Measurements from ENCODE around the gene TPST1.
"Not testable (repeated sequence)": the region's sequence is repeated elsewhere in the genome, so short reads cannot be mapped to it uniquely, and the experiment has no call there.

Gene TPST1

DNA sequence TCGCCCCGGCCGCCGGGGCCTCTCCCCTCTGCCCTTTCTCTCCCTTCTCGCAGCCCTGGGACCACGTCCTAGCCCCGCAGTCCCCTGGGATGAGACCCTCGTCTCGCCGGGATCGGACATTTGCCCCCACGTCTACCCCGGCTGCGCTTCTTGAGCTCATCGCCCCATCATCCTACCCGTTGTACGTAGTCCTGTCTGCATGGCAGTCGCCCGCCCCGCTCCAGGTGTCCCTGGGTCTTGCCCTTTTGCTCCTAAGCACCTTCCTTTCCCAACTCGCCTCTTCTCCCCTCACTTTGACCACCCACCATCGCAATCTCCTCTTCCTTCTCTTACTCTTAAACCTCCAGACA lies 582 bp downstream of the TPST1 start:
- Mint-ChIP-seq H3K27me3 (peaks cover 7 to 8% of the 10 kb centered on the region in 2 donors), H3K36me3 (peaks cover 4 to 5% of the 10 kb centered on the region in 2 donors), H3K4me1 (peaks cover 37 to 48% of the 10 kb centered on the region in 2 donors), H3K9me3 (no peaks in the 10 kb centered on the region), H3K4me3 (peak overlapping the region; percentile 93), H3K27ac (peak overlapping the region; percentile 93)
- ATAC-seq (replicated peaks) (peak; percentile 6 to 21), DNase-seq (peak; percentile 12)

DNA sequence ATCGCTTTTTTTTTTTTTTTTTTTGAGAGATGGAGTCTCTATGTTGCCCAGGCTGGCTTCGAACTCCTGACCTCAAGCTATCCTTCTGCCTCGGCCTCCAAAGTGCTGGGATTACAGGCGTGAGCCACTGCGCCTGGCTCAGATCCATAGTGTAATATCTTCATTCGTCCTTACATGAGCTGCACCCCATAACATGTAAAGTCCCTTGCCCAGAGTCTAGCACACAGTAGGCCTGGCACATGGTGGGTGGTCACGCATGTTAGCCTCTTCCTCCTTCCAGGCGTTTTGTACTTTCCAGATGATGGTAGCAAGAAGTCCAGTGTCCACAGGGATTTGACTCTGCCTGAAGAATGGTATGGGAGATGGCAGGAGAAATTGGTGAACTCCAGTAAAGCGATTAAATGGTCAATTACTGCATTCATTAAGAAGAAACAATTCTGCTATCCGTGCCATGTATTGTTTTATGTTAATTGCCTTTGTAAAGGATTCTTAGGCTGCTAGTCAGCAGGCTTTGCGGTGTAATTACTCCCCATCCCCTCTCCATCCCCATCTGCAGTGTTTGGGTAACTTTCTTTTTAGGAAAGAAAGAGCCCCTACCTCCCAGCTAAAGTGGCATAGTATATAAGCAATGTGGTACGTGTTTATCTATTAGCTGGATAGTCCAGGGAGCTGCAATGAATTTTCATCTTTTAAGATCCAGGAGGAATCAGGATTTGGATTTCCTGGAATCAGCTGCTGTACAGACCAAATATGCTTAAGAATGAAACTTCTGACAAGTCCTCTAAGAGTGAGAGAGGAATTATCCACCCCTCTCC lies 1.2 kb downstream of the TPST1 start:
- Mint-ChIP-seq H3K27ac (peak overlapping the region; percentile 93), H3K4me3 (peak overlapping the region; percentile 93), H3K27me3 (peaks cover 7 to 8% of the 10 kb centered on the region in 2 donors), H3K4me1 (peaks cover 37 to 48% of the 10 kb centered on the region in 2 donors), H3K9me3 (no peaks in the 10 kb centered on the region), H3K36me3 (peaks cover 4 to 5% of the 10 kb centered on the region in 2 donors)
- ATAC-seq (replicated peaks) (no peak), DNase-seq (no peak)

- no peaks in the 10 kb centered on the region for H3K9me3 Mint-ChIP-seq
- no peak overlapping the region for H3K27ac Mint-ChIP-seq
- DNase-seq: no peak
- H3K4me1 Mint-ChIP-seq: peaks cover 37 to 48% of the 10 kb centered on the region in 2 donors
- no peak for ATAC-seq (replicated peaks)
- H3K27me3 Mint-ChIP-seq: peaks cover 7 to 8% of the 10 kb centered on the region in 2 donors
- H3K36me3 Mint-ChIP-seq: peaks cover 4 to 5% of the 10 kb centered on the region in 2 donors
- H3K4me3 Mint-ChIP-seq: peak overlapping the region; percentile 14 to 25
Measured at GRCh38 chr7:66206934-66207240, 1.8 kb downstream of the TPST1 start.

GRCh38 chr7:66207540-66207939 lies 2.4 kb downstream of the TPST1 start:
- no peaks in the 10 kb centered on the region for H3K9me3 Mint-ChIP-seq
- H3K4me1 Mint-ChIP-seq: peaks cover 35 to 51% of the 10 kb centered on the region in 2 donors
- H3K27ac Mint-ChIP-seq: peak overlapping the region; percentile 6
- DNase-seq (no peak), ATAC-seq (replicated peaks) (no peak)
- peak overlapping the region; percentile 14 to 25 for H3K4me3 Mint-ChIP-seq
- peaks cover 4 to 5% of the 10 kb centered on the region in 2 donors for H3K36me3 Mint-ChIP-seq
- H3K27me3 Mint-ChIP-seq: peaks cover 2 to 3% of the 10 kb centered on the region in 2 donors

DNA sequence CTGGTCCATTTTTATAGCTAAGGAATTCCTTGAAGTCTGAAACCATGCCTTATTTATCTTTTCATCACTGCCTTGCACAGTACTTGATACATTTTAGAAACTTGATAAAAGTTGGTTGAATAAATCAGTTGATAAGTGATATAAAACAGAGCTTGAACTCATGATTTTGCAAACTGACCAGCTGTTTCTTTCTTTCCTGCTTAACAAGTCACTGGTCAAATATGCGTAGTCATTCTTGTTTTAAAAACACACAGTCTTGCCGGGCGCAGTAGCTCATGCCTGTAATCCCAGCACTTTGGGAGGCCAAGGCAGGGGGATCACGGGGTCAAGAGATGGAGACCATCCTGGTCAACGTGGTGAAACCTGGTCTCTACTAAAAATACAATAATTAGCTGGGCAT lies 6.3 kb downstream of the TPST1 start:
- Mint-ChIP-seq H3K4me1 (peaks cover 32 to 63% of the 10 kb centered on the region in 2 donors), H3K27ac (no peak overlapping the region), H3K9me3 (no peaks in the 10 kb centered on the region), H3K4me3 (no peak overlapping the region), H3K27me3 (no peaks in the 10 kb centered on the region), H3K36me3 (peaks cover 4 to 11% of the 10 kb centered on the region in 2 donors)
- ATAC-seq (replicated peaks): no peak
- no peak for DNase-seq

GRCh38 chr7:66213637-66214036 lies 8.5 kb downstream of the TPST1 start:
- no peak for ATAC-seq (replicated peaks)
- Mint-ChIP-seq H3K4me3 (no peak overlapping the region), H3K4me1 (peaks cover 15 to 44% of the 10 kb centered on the region in 2 donors), H3K27me3 (no peaks in the 10 kb centered on the region), H3K36me3 (peaks cover 4 to 11% of the 10 kb centered on the region in 2 donors), H3K9me3 (no peaks in the 10 kb centered on the region), H3K27ac (no peak overlapping the region)
- no peak for DNase-seq

- DNase-seq: no peak
- Mint-ChIP-seq H3K27me3 (no peaks in the 10 kb centered on the region), H3K4me3 (no peak overlapping the region), H3K4me1 (peaks cover 16 to 43% of the 10 kb centered on the region in 2 donors), H3K27ac (no peak overlapping the region), H3K9me3 (no peaks in the 10 kb centered on the region), H3K36me3 (peaks cover 4 to 10% of the 10 kb centered on the region in 2 donors)
- no peak for ATAC-seq (replicated peaks)
Measured at GRCh38 chr7:66216687-66217086, 11.6 kb downstream of the TPST1 start.

- H3K27me3 Mint-ChIP-seq: no peaks in the 10 kb centered on the region
- DNase-seq (no peak), ATAC-seq (replicated peaks) (no peak)
- H3K36me3 Mint-ChIP-seq: peaks cover 4 to 6% of the 10 kb centered on the region in 2 donors
- no peaks in the 10 kb centered on the region for H3K9me3 Mint-ChIP-seq
- peaks cover 14 to 50% of the 10 kb centered on the region in 2 donors for H3K4me1 Mint-ChIP-seq
- no peak overlapping the region for H3K27ac Mint-ChIP-seq
- no peak overlapping the region for H3K4me3 Mint-ChIP-seq
Measured at GRCh38 chr7:66219805-66220204, 14.7 kb downstream of the TPST1 start.

DNA sequence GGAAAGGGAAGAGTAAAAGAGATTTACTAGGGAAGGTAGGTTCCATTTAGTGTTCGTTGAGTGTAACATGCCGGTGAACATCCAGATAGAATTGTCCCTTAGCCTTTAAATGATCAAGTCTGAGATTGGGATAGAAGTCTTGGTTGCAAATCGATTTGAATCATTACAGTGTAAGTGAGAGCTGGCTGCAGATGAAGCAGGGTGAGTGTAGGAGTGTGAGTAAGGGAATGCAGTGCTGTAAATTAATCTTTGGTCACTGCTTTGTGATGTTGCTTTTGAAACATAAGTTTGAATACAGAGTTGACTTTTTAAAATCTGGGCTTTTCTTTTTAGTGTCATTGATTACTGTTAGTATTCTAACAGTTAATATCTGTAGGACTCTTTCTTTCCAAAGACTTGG lies 16.3 kb downstream of the TPST1 start:
- Mint-ChIP-seq H3K27ac (no peak overlapping the region), H3K4me1 (peaks cover 14 to 45% of the 10 kb centered on the region in 2 donors), H3K27me3 (no peaks in the 10 kb centered on the region), H3K36me3 (peaks cover 4% of the 10 kb centered on the region in 2 donors), H3K4me3 (no peak overlapping the region), H3K9me3 (no peaks in the 10 kb centered on the region)
- no peak for ATAC-seq (replicated peaks)
- DNase-seq: no peak

DNA sequence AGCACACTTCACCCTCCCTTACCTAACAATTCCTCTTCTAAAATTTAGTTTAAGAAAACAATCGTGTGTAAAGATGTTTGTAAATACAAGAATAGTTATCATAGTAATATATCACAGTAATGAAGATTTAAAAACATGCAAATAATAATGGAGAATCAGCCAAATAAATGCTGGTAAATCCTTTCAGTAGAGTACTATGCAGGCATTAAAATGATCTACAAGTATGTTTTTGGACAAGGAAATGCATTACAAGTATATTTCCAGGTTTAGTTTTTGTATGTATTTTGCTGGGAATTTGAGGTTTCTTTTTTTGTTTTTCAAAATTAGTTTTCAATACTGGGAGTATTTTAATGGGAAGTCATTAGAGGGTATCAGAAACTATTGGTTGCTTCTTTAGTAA lies 22.7 kb downstream of the TPST1 start:
- Mint-ChIP-seq H3K27ac (no peak overlapping the region), H3K4me3 (no peak overlapping the region), H3K27me3 (no peaks in the 10 kb centered on the region)

DNA sequence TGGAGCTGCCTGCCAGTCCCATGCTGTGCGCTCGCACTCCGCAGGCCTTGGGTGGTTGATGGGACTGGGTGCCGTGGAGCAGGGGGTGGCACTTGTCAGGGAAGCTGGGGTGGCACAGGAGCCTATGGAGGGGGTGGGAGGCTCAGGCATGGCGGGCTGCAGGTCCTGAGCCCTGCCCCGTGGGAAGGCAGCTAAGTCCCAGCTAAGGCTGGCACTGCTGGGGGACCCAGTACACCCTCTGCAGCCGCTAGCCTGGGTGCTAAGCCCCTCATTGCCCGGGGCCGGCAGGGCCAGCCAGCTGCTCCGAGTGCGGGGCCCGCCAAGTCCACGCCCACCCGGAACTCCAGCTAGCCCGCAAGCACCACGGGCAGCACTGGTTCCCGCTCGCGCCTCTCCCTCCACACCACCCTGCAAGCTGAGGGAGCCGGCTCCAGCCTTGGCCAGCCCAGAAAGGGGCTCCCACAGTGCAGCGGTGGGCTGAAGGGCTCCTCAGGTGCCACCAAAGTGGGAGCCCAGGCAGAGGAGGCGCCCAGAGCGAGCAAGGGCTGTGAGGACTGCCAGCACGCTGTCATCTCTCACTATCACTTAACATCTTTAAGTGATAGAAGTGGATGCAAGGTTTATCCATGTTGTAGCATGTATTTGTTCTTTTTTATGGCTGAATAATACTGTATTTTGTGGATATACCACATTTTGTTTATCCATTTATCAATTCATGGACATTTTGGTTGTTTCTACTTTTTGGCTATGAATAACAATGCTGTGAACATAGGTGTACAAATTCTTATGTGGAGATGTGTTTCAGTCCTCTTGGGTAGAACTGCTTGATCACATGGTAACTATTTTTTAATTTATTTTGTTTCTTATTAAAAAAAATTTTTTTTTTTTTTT lies 26.4 kb downstream of the TPST1 start:
- H3K27ac Mint-ChIP-seq; H3K27me3 Mint-ChIP-seq; H3K4me3 Mint-ChIP-seq; DNase-seq; ATAC-seq (replicated peaks); H3K9me3 Mint-ChIP-seq: not testable (repeated sequence)
- Mint-ChIP-seq H3K36me3 (peaks cover 13 to 21% of the 10 kb centered on the region in 2 donors), H3K4me1 (peaks cover 6 to 15% of the 10 kb centered on the region in 2 donors)

More for the DNA sequence above, 22.7 kb downstream of the TPST1 start:
- ATAC-seq (replicated peaks) (no peak), DNase-seq (no peak)
- Mint-ChIP-seq H3K4me1 (peaks cover 1 to 20% of the 10 kb centered on the region in 2 donors), H3K9me3 (peaks cover 0 to 2% of the 10 kb centered on the region in 2 donors), H3K36me3 (peaks cover 8 to 12% of the 10 kb centered on the region in 2 donors)

DNA sequence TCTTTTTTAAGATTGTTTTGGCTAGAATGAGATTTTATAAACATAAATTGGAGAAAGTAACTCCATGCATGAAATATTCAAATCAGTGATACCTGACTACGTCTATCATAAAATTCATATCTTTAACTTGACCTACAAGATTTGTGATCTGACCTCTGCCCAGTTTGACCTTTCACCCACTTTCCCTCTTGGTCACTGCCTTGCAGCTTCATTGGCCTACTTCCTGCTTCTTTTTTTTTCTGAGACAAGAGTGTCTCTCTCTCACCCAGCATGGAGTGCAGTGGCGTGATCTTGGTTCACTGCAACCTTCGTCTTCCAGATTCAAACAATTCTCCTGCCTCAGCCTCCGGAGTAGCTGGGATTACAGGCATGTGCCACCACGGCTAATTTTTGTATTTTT lies 28.5 kb downstream of the TPST1 start:
- DNase-seq (no peak), ATAC-seq (replicated peaks) (no peak)
- Mint-ChIP-seq H3K4me3 (no peak overlapping the region), H3K36me3 (peaks cover 10 to 21% of the 10 kb centered on the region in 2 donors), H3K4me1 (peaks cover 10 to 22% of the 10 kb centered on the region in 2 donors), H3K27ac (no peak overlapping the region), H3K27me3 (no peaks in the 10 kb centered on the region), H3K9me3 (peaks cover 0 to 4% of the 10 kb centered on the region in 2 donors)

- Mint-ChIP-seq H3K27me3 (no peaks in the 10 kb centered on the region), H3K27ac (no peak overlapping the region), H3K9me3 (peaks cover 0 to 2% of the 10 kb centered on the region in 2 donors), H3K4me3 (no peak overlapping the region), H3K4me1 (peaks cover 16 to 28% of the 10 kb centered on the region in 2 donors), H3K36me3 (peaks cover 3 to 21% of the 10 kb centered on the region in 2 donors)
- ATAC-seq (replicated peaks): no peak
- DNase-seq: no peak
Measured at GRCh38 chr7:66236713-66237303, 31.7 kb downstream of the TPST1 start.

All from stimulated activated naive B cell treated with anti-CD40 and anti-IgM and Interleukin-4, amounts not matched to agents 10 μg/mL and 1 μg/mL and 100 μg/mL, for 72 hours (primary cell).